NT2/D1 (cell line): ENCODE measurements around the gene SRPK2.

Experiments used
- SUZ12 ChIP-seq: IDR thresholded peaks from 2 replicates; pipeline ENCODE4 v1.6.1; 2011; ENCODE audit not compliant: insufficient read length, insufficient read depth; ENCODE audit errors: extremely low read depth
- YY1 ChIP-seq: IDR thresholded peaks from 2 replicates; pipeline ENCODE4 v1.6.1; 2011; ENCODE audit not compliant: insufficient read length, insufficient read depth

- TF ChIP-seq SUZ12 (no peak), YY1 (no peak)
These were observed 227.4 kb downstream of the SRPK2 start for GRCh38 chr7:105161366-105161765.
